ENCODE data around the gene DLG4.

- TF ChIP-seq CTCF (IDR thresholded peaks at IDR 0.05) (no peak), POLR2A (IDR thresholded peaks at IDR 0.05) (no peak)
These were observed 8.0 kb downstream of the DLG4 start for GRCh38 chr17:7211491-7212273.
